SK-N-MC (cell line): ENCODE measurements around the gene RGMA.
A peak's percentile ranks its signal among the peaks of the same experiment; 100 is the strongest.

ENCODE experiments used
- DNase-seq: peaks from one replicate; pipeline ENCODE4 v3.0.0-alpha.2; 2011; ENCODE audit warnings: low read depth, low spot score
- H3K27ac ChIP-seq: fragments of 200-600 bp; sonication (generic); 2 replicates; pipeline ENCODE4 v1.5.1; 2016; ENCODE audit warnings: mixed run types
- H3K36me3 ChIP-seq: fragments of 200-600 bp; sonication (generic); 2 replicates; pipeline ENCODE4 v1.6.1; 2017; ENCODE audit warnings: antibody characterized with exemption, low read length, mixed read lengths; ENCODE audit not compliant: insufficient read depth
- H3K4me3 ChIP-seq: fragments of 200-600 bp; sonication (generic); 2 replicates; pipeline ENCODE4 v1.5.1; 2016
- H3K9ac ChIP-seq: fragments of 200-600 bp; sonication (generic); 2 replicates; pipeline ENCODE4 v1.8.0; 2017; ENCODE audit warnings: mixed run types, mixed read lengths; ENCODE audit not compliant: insufficient read length
- H3K9me3 ChIP-seq: fragments of 200-600 bp; sonication (generic); 2 replicates; pipeline ENCODE4 v1.6.1; 2017; ENCODE audit warnings: low read depth, mild to moderate bottlenecking, antibody characterized with exemption, low read length, moderate library complexity, mixed read lengths
- EZH2 ChIP-seq: fragments of 200-600 bp; sonication (generic); IDR thresholded peaks from one replicate; pipeline ENCODE4 v1.6.1; 2017; ENCODE audit warnings: antibody characterized with exemption
- FOXP2 ChIP-seq: optimal IDR thresholded peaks from 2 replicates; pipeline ENCODE3; 2011; ENCODE audit warnings: mild to moderate bottlenecking, moderate library complexity; ENCODE audit not compliant: insufficient read depth; ENCODE audit errors: extremely low read length, control extremely low read depth
- POLR2AphosphoS5 ChIP-seq: IDR thresholded peaks from 2 replicates; pipeline ENCODE4 v1.6.1; 2012; ENCODE audit warnings: mild to moderate bottlenecking, low read depth, low read length, borderline replicate concordance

RGMA gene, protein sequence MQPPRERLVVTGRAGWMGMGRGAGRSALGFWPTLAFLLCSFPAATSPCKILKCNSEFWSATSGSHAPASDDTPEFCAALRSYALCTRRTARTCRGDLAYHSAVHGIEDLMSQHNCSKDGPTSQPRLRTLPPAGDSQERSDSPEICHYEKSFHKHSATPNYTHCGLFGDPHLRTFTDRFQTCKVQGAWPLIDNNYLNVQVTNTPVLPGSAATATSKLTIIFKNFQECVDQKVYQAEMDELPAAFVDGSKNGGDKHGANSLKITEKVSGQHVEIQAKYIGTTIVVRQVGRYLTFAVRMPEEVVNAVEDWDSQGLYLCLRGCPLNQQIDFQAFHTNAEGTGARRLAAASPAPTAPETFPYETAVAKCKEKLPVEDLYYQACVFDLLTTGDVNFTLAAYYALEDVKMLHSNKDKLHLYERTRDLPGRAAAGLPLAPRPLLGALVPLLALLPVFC

DNA sequence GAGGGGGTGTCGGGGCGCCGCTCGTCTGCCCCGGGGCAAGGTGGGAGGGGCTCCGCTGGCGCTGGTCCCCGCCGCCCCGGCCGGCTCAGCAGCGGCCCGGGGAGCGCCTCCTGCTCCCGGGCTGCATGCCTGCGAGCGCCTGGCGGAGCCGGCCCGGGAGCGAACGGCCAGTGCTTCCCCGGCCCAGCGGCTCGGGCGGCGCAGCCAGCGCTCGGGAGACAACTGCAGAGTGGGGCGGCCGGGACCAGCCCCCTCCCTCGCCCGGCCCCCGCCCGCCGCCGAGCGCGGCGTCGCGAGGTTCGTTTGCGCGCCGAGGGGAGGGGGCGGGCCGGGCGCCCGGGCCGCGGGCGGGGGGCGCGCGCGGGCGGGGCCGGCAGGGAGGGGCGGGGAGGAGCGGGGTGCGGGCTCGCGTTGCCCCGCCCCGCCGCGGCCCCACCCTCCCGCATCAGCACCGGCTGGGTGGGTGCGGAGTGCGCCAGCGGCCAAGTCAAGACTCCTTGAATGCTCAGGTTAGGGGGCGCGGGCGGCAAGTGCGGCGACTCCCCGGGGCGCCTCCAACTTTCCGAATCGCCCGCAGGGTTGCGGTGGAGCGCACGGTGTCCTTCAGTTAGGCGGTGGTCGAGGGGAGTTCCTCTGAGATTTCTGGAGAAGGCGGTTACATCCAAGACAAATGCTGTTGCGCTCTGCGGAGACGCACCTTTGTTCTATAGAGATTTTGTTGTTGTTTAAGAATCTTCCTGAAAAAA lies at the start of gene RGMA:
Gene RGMA (minus strand): TSS at position 231 of the 746 bp plus-strand sequence. CDS start 279 bp downstream, outside the sequence.
- Histone ChIP-seq H3K4me3 (peak within 1 kb of the TSS; percentile 78), H3K36me3 (no peaks in the 10 kb centered on the region), H3K9ac (no peak within 1 kb of the TSS), H3K27ac (no peak within 1 kb of the TSS), H3K9me3 (no peaks in the 10 kb centered on the region)
- no peak for DNase-seq
- TF ChIP-seq EZH2 (no peak), FOXP2 (no peak), POLR2AphosphoS5 (no peak)

DNA sequence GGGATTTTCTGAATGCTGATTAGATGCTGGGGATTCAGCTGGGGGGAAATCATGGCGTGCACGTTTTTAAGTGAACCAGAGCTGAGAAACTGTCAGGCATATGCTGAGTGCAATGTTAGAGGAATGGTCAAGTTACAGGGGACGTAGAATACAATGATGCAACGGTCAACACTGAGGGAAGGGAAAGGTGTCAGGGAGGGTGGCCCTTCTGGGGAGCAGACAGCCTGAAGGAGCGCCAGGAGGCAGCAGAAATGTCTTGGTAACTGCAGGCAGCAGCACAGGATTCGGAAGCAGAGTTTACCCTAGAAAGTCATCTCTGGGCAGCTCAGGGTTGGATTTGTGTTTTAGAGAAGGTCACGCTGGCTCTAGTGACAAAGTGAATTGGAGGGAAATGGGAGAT lies 47.6 kb upstream of the RGMA start:
- Histone ChIP-seq H3K9ac (no peak overlapping the region), H3K9me3 (no peaks in the 10 kb centered on the region), H3K4me3 (no peak overlapping the region), H3K36me3 (no peaks in the 10 kb centered on the region), H3K27ac (no peak overlapping the region)
- DNase-seq: no peak
- TF ChIP-seq POLR2AphosphoS5: no peak
- TF ChIP-seq EZH2: no peak
- no peak for TF ChIP-seq FOXP2

DNA sequence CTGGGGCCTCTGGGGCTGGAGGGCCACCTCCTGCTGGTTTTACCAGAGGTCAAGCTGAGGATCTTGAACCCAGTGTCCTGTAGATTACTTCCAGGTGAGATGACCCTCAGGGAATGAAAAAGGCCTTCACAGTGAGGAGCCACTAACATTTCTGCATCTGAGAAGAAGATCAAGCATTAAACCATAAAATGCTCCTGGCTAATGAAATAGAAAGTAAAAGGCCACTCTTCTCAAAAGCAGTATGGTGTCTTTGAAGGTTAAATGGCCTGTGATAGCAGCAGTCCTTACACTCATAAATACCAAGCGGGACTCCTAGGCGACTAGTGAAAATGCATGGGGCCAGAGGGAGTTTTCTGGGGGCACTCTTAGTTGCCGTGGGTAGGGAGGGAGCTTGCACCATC lies 47.0 kb upstream of the RGMA start:
- TF ChIP-seq POLR2AphosphoS5: no peak
- TF ChIP-seq EZH2: no peak
- TF ChIP-seq FOXP2: no peak
- no peak for DNase-seq
- no peak overlapping the region for H3K4me3 ChIP-seq
- no peak overlapping the region for H3K9ac ChIP-seq
- H3K27ac ChIP-seq: no peak overlapping the region
- no peaks in the 10 kb centered on the region for H3K36me3 ChIP-seq
- no peaks in the 10 kb centered on the region for H3K9me3 ChIP-seq

DNA sequence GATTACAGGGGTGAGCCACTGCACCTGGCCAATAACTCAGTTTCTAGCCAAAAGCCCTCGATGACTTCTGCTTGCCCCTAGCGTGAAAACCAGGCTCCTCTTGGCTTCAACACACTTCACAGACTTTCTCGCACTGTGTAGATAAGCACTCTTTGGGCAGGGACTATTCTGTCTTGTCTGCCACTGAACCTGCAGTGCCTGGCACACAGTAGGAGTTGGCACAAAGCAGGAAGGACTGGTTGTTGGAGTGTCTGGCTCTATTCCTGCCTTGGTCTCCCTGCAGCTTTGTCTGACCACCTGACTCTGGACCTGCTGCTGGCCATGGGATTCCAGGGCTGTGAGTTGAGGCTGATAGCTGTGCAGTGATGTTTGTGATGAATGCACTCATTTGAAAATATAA lies 46.4 kb upstream of the RGMA start:
- DNase-seq: no peak
- H3K9ac ChIP-seq: no peak overlapping the region
- no peaks in the 10 kb centered on the region for H3K9me3 ChIP-seq
- no peak overlapping the region for H3K4me3 ChIP-seq
- H3K36me3 ChIP-seq: no peaks in the 10 kb centered on the region
- no peak for TF ChIP-seq POLR2AphosphoS5
- no peak for TF ChIP-seq EZH2
- no peak for TF ChIP-seq FOXP2
- H3K27ac ChIP-seq: no peak overlapping the region

DNA sequence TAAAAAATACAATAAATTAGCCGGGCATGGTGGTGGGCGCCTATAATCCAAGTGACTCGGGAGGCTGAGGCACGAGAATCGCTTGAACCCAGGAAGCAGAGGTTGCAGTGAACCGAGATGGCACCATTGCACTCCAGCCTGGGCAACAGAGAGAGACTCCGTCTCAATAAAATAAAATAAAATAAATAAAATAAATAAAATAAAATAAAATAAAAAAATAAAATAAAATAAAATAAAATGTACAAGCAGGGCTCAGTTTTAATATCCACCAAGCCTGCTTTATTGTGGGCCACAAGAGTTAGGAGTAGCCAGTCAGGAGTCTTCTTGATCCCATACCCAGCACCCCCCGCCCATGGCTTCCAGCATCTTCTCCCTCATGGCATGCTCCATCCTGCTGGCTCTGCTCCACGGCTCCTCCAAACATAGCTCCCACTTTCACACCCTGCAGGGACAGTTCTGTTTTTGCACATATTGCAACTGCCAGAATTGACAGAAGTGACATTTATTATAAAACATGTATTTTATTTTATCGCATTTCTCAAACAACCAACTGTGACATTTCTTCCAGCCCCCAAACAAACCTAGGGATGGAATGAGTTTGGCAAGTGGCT lies 42.6 kb upstream of the RGMA start:
- Histone ChIP-seq H3K4me3 (no peak overlapping the region), H3K36me3 (no peaks in the 10 kb centered on the region), H3K9me3 (no peaks in the 10 kb centered on the region), H3K9ac (no peak overlapping the region), H3K27ac (no peak overlapping the region)
- DNase-seq: no peak
- TF ChIP-seq EZH2: no peak
- no peak for TF ChIP-seq POLR2AphosphoS5
- TF ChIP-seq FOXP2: no peak

DNA sequence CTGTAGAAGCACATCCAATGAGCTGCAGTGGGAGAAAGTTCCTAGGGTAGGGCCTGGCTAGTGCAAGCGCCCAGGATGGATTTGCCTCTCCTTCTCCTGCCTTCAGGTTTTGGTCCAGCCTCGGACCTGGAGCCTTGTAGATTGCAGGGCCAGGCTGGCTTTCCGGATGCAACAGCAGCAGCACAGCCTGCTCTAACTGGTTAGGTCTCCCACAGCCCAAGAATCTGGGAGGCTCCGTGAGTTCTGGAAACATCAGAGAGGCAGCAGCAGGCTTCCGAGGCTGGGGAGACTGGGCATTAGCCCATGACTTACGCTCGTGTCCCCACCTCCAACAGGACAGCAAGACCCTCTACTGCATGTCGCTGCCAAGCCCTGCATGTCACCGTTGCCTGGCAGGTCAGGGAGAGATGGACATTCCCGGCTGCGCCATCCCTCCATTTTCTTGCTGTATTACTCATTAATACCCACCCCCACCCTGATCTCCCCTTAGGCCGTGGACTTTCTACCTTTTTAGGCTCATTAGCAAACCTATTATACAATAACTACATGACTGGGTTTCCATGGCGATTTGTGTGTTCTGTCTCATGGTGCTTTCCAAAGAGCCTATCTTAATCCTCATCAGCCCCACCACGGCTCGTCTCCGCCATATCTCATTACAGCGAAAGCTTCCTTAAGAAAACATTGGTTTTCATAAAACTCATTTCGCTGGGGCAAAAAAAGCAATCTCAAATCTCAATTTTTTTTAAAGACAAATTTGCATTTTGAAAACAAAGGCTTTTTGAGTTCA lies 40.9 kb upstream of the RGMA start:
- no peak for DNase-seq
- Histone ChIP-seq H3K9ac (no peak overlapping the region), H3K9me3 (no peaks in the 10 kb centered on the region), H3K27ac (no peak overlapping the region), H3K36me3 (no peaks in the 10 kb centered on the region), H3K4me3 (no peak overlapping the region)
- TF ChIP-seq POLR2AphosphoS5: no peak
- no peak for TF ChIP-seq FOXP2
- TF ChIP-seq EZH2: no peak

DNA sequence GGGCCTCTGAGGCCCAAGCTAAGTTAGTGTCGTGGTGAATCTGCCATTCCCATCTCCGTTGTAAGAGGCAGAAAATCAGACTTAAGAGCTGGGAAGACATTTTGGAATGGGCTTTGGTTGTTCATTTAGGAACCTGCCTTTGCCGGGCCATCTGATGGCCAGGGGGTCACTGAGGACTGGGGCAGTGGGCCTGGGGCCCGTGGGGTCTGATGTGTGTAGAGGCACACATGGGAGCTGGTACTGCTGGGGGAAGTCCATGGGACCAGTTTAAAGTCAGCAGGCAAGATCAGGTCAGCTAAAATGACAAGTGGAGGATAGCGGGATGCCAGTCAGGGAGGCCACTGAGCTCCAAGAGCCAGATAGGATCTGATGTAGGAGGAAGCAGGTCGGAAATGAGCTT lies 38.3 kb upstream of the RGMA start:
- Histone ChIP-seq H3K9me3 (no peaks in the 10 kb centered on the region), H3K27ac (no peak overlapping the region), H3K4me3 (no peak overlapping the region), H3K36me3 (no peaks in the 10 kb centered on the region), H3K9ac (no peak overlapping the region)
- TF ChIP-seq EZH2 (no peak), POLR2AphosphoS5 (no peak), FOXP2 (no peak)
- DNase-seq: no peak
